HCT116 (cell line): ENCODE measurements around the gene RBFOX2. TPM values are rescaled to one million over a fixed set of nuclear protein-coding genes. Genes with fewer than 3 reads are reported as not detected.

ENCODE experiments used
- ATAC-seq: fragments of 200-7000 bp; cut with Tn5 transposase; 2 replicates; pipeline ENCODE4 v1.9.1; 2020; ENCODE audit warnings: mild to moderate bottlenecking, moderate library complexity
- BruUV-seq: library from RNA; stranded (reverse); fragments of 400-500 nt; replicated peaks from 2 replicates; lab custom pipeline; 2021; lab: Mats Ljungman, UMichigan
- CTCF ChIA-PET: fragments of 300-600 bp; sonication (Branson Sonifier 250); formaldehyde crosslinking; loops from one replicate; lab custom pipeline; 2021; ENCODE audit warnings: antibody characterized with exemption; lab: Charles Lee
- POLR2A ChIA-PET: fragments of 300-600, 350-600 bp; sonication (Branson Sonifier 250); formaldehyde crosslinking; loops from one replicate; lab custom pipeline; 2021; ENCODE audit warnings: antibody characterized with exemption; lab: Charles Lee
- RAD21 ChIA-PET, 2 experiments: fragments of 300-600 bp; sonication (Branson Sonifier 250); formaldehyde crosslinking; loops; one replicate each; lab custom pipeline; 2023; ENCODE audit warnings: low total read pairs in 2 of 2; ENCODE audit not compliant: uncharacterized antibody in 2 of 2, unreplicated experiment in 2 of 2, low non-redundant PET in 1 of 2; lab: Charles Lee
- DNase-seq: peaks from one replicate; pipeline ENCODE4 v3.0.0-alpha.2; 2010; ENCODE audit warnings: low read depth, low spot score
- H2AFZ ChIP-seq: fragments of 200-600 bp; shearing (Covaris generic), sonication (generic); 2 replicates; pipeline ENCODE4 v1.6.1; 2017; ENCODE audit warnings: low read depth, mixed run types, mixed read lengths, antibody characterized with exemption, low read length; ENCODE audit not compliant: poor library complexity, severe bottlenecking
- H3K27ac ChIP-seq: 2 replicates; pipeline ENCODE4 v1.5.1; 2012; ENCODE audit warnings: low read depth, low read length
- H3K27me3 ChIP-seq: fragments of 200-600 bp; sonication (generic); 2 replicates; pipeline ENCODE4 v1.6.1; 2016; ENCODE audit warnings: mixed run types, low read length, mixed read lengths; ENCODE audit not compliant: insufficient read depth
- H3K36me3 ChIP-seq, 2 experiments: fragments of 200-500 bp in 1 of 2; fragments of 200-600 bp in 1 of 2; sonication (Bioruptor generic) in 1 of 2; sonication (generic) in 1 of 2; 2 replicates each; pipeline versions ENCODE4 v1.5.1 to v1.6.1; 2014 to 2016; ENCODE audit warnings: low read length in 2 of 2, inconsistent platforms in 1 of 2, mixed read lengths in 1 of 2, mixed run types in 1 of 2; ENCODE audit not compliant: insufficient read depth in 2 of 2, control insufficient read depth in 1 of 2
- H3K4me1 ChIP-seq, 2 experiments: fragments of 200-600 bp in 1 of 2; sonication (generic) in 1 of 2; 2 replicates each; pipeline versions ENCODE4 v1.5.1 to v1.6.1; 2012 to 2017; ENCODE audit warnings: low read length in 2 of 2, inconsistent platforms in 1 of 2, mild to moderate bottlenecking in 1 of 2, mixed read lengths in 1 of 2, mixed run types in 1 of 2, moderate library complexity in 1 of 2; ENCODE audit not compliant: insufficient read depth in 2 of 2, control insufficient read depth in 1 of 2
- H3K4me2 ChIP-seq: fragments of 200-600 bp; sonication (generic); 2 replicates; pipeline ENCODE4 v1.6.1; 2017; ENCODE audit warnings: mixed run types, low read length, mixed read lengths
- H3K4me3 ChIP-seq, 2 experiments: fragments of 200-600 bp in 1 of 2; sonication (generic) in 1 of 2; replicated peaks in 1 of 2; 2 replicates each; pipeline ENCODE4 v1.5.1; 2011 to 2016; ENCODE audit warnings: low read length in 2 of 2, control low read depth in 1 of 2, low read depth in 1 of 2, mild to moderate bottlenecking in 1 of 2, mixed read lengths in 1 of 2, mixed run types in 1 of 2
- H3K79me2 ChIP-seq: fragments of 200-600 bp; sonication (generic); 2 replicates; pipeline ENCODE4 v1.6.1; 2017; ENCODE audit warnings: mild to moderate bottlenecking, mixed run types, low read length, moderate library complexity, mixed read lengths; ENCODE audit not compliant: insufficient read depth
- H3K9ac ChIP-seq: fragments of 200-600 bp; sonication (generic); 2 replicates; pipeline ENCODE4 v1.6.1; 2016; ENCODE audit warnings: low read length, mixed read lengths
- H3K9me2 ChIP-seq: fragments of 200-600 bp; sonication (generic), shearing (Covaris generic); 2 replicates; pipeline ENCODE4 v1.6.1; 2017; ENCODE audit warnings: mixed run types, mild to moderate bottlenecking, moderate library complexity; ENCODE audit not compliant: insufficient read depth
- H3K9me3 ChIP-seq, 2 experiments: fragments of 200-500 bp in 1 of 2; fragments of 200-600 bp in 1 of 2; sonication (Bioruptor generic) in 1 of 2; sonication (generic) in 1 of 2; 2 replicates each; pipeline ENCODE4 v1.6.1; 2014 to 2017; ENCODE audit warnings: low read length in 2 of 2, mixed read lengths in 2 of 2, inconsistent platforms in 1 of 2, low read depth in 1 of 2, mild to moderate bottlenecking in 1 of 2, mixed run types in 1 of 2, moderate library complexity in 1 of 2; ENCODE audit not compliant: control insufficient read depth in 1 of 2, insufficient read depth in 1 of 2
- H4K20me1 ChIP-seq: fragments of 200-600 bp; sonication (generic), shearing (Covaris generic); 2 replicates; pipeline ENCODE4 v1.6.1; 2017; ENCODE audit warnings: mixed run types, mild to moderate bottlenecking, moderate library complexity; ENCODE audit not compliant: insufficient read depth
- CBX3 ChIP-seq: IDR thresholded peaks from 2 replicates; pipeline ENCODE4 v1.6.1; 2012; ENCODE audit warnings: low read depth
- CTCF ChIP-seq, 3 experiments: fragments of 200-600 bp in 1 of 3; sonication (generic) in 1 of 3; IDR thresholded peaks in 2 of 3; conservative IDR thresholded peaks in 1 of 3; 2 replicates each; pipeline ENCODE4 v1.5.1; 2012 to 2017; ENCODE audit warnings: low read depth in 2 of 3, low read length in 2 of 3, antibody characterized with exemption in 1 of 3, borderline replicate concordance in 1 of 3, control low read depth in 1 of 3, mild to moderate bottlenecking in 1 of 3, mixed read lengths in 1 of 3, mixed run types in 1 of 3, moderate library complexity in 1 of 3; ENCODE audit not compliant: insufficient read depth in 1 of 3
- EGR1 ChIP-seq: IDR thresholded peaks from 2 replicates; pipeline ENCODE4 v1.6.1; 2012; ENCODE audit warnings: low read depth
- FOSL1 ChIP-seq: IDR thresholded peaks from 2 replicates; pipeline ENCODE4 v1.6.1; 2012; ENCODE audit warnings: low read depth
- POLR2A ChIP-seq: IDR thresholded peaks from 2 replicates; pipeline ENCODE4 v1.7.0; 2011; ENCODE audit warnings: borderline replicate concordance; ENCODE audit not compliant: insufficient read depth, insufficient read length; ENCODE audit errors: extremely low read depth
- SIN3A ChIP-seq: IDR thresholded peaks from 2 replicates; pipeline ENCODE4 v1.6.1; 2012; ENCODE audit warnings: low read depth
- SP1 ChIP-seq: IDR thresholded peaks from 2 replicates; pipeline ENCODE4 v1.6.1; 2012; ENCODE audit warnings: low read depth
- TCF7L2 ChIP-seq: IDR thresholded peaks from 2 replicates; pipeline ENCODE4 v1.7.0; 2011; ENCODE audit warnings: borderline replicate concordance, inconsistent platforms; ENCODE audit not compliant: insufficient read depth, insufficient read length; ENCODE audit errors: extremely low read depth
- YY1 ChIP-seq: IDR thresholded peaks from 2 replicates; pipeline ENCODE4 v1.6.1; 2011; ENCODE audit warnings: low read length, low read depth, moderate library complexity, mild to moderate bottlenecking; ENCODE audit not compliant: insufficient replicate concordance; ENCODE audit errors: extremely low read depth
- ZFX ChIP-seq: fragments of 450-650 bp; IDR thresholded peaks from 2 replicates; pipeline ENCODE4 v1.6.1; 2017
- intact Hi-C: fragments of 100-400 bp; cut with micrococcal nuclease; formaldehyde crosslinking; loops from 2 replicates; pipeline ENCODE4 v1.10.0; 2022
- total RNA-seq: library from RNA; stranded (reverse); gene quantifications from one replicate; pipeline ENCODE4 v1.2.1, GENCODE V29; 2021; ENCODE audit not compliant: unreplicated experiment
- TF ChIP-seq, protein P1 (sequence below): IDR thresholded peaks from 2 replicates; pipeline ENCODE4 v1.6.1; 2012
- TF ChIP-seq, protein P2 (sequence below): IDR thresholded peaks from 2 replicates; pipeline ENCODE4 v1.6.1; 2012; ENCODE audit warnings: low read depth
- TF ChIP-seq, protein P3 (sequence below): IDR thresholded peaks from 2 replicates; pipeline ENCODE4 v1.6.1; 2012

Gene RBFOX2
- total RNA-seq, 1 experiment from 2014 or later = 83.9 TPM

DNA sequence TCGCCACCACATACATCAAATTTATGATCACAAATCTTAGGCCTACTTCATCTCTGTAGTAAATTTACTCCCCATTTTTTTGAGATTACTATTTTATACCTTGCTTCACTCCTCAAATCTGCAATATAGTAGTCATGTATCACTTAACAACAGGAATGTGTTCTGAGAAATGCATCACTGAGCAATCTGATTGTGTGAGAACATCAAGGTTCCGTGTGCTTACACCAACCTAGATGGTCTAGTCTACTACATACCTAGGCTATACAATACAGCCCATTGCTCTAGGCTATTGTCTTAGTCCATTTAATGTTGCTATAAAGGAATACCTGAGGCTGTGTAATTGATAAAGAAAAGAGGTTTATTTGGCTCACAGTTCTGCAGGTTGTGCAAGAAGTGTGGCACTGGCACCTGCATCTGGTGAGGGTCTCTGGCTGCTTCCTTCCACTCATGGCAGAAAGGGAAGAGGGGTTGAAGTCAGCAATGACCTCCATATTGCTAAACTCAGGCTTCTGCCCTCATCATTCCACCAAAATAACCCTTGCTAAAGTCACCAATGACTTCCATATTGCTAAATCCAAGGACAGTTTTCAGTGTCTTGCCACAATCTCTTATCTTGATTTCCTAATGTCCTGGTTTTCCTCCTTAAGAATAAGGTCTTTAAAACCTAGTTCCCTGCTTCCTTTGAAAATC lies 140.3 kb downstream of the RBFOX2 start:
- intact Hi-C loops = no loop called here
- peak overlapping the region; percentile 11; the same call in 1 of the 2 replicates for H3K4me2 ChIP-seq
- POLR2A ChIA-PET = no interaction called here
- peaks cover 60% of the 10 kb centered on the region for H3K79me2 ChIP-seq
- no peaks in the 10 kb centered on the region for H3K9me2 ChIP-seq
- no peak overlapping the region for H3K9ac ChIP-seq
- no peak for TF ChIP-seq EGR1
- TF ChIP-seq, protein P1, sequence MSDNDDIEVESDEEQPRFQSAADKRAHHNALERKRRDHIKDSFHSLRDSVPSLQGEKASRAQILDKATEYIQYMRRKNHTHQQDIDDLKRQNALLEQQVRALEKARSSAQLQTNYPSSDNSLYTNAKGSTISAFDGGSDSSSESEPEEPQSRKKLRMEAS = no peak
- TF ChIP-seq TCF7L2 = no peak
- no peak for TF ChIP-seq FOSL1
- no peak for TF ChIP-seq SIN3A
- TF ChIP-seq ZFX = no peak
- no peak for TF ChIP-seq POLR2A
- TF ChIP-seq CBX3 = no peak
- TF ChIP-seq YY1 = no peak
- no peak for TF ChIP-seq CTCF (IDR thresholded peaks at IDR 0.05 in 2 of 3, conservative IDR thresholded peaks at IDR 0.05 in 1 of 3; ENCODE audit: borderline replicate concordance in 1 of 3, insufficient read depth in 1 of 3, low read depth in 2 of 3, low read length in 2 of 3)
- no peak for TF ChIP-seq SP1
- TF ChIP-seq, protein P2, sequence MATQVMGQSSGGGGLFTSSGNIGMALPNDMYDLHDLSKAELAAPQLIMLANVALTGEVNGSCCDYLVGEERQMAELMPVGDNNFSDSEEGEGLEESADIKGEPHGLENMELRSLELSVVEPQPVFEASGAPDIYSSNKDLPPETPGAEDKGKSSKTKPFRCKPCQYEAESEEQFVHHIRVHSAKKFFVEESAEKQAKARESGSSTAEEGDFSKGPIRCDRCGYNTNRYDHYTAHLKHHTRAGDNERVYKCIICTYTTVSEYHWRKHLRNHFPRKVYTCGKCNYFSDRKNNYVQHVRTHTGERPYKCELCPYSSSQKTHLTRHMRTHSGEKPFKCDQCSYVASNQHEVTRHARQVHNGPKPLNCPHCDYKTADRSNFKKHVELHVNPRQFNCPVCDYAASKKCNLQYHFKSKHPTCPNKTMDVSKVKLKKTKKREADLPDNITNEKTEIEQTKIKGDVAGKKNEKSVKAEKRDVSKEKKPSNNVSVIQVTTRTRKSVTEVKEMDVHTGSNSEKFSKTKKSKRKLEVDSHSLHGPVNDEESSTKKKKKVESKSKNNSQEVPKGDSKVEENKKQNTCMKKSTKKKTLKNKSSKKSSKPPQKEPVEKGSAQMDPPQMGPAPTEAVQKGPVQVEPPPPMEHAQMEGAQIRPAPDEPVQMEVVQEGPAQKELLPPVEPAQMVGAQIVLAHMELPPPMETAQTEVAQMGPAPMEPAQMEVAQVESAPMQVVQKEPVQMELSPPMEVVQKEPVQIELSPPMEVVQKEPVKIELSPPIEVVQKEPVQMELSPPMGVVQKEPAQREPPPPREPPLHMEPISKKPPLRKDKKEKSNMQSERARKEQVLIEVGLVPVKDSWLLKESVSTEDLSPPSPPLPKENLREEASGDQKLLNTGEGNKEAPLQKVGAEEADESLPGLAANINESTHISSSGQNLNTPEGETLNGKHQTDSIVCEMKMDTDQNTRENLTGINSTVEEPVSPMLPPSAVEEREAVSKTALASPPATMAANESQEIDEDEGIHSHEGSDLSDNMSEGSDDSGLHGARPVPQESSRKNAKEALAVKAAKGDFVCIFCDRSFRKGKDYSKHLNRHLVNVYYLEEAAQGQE = no peak
- TF ChIP-seq, protein P3, sequence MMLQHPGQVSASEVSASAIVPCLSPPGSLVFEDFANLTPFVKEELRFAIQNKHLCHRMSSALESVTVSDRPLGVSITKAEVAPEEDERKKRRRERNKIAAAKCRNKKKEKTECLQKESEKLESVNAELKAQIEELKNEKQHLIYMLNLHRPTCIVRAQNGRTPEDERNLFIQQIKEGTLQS = no peak
- RAD21 ChIA-PET = no interaction called here
- CTCF ChIA-PET = no interaction called here
- H3K4me3 ChIP-seq = no peak overlapping the region
- DNase-seq = no peak
- no peak overlapping the region for H3K27ac ChIP-seq
- H4K20me1 ChIP-seq = no peaks in the 10 kb centered on the region
- H3K9me3 ChIP-seq = no peaks in the 10 kb centered on the region
- no TSS peak for BruUV-seq
- no peak for ATAC-seq
- H3K36me3 ChIP-seq = no peaks in the 10 kb centered on the region
- H2AFZ ChIP-seq = no peak overlapping the region
- H3K27me3 ChIP-seq = no peaks in the 10 kb centered on the region
- H3K4me1 ChIP-seq = peaks cover 15 to 38% of the 10 kb centered on the region in 2 experiments
